ENCODE measurements around the gene MED12.

The MED12 gene

GRCh38 chrX:71107762-71108360 is 10.5 kb upstream of the MED12 start:
- DNase-seq: no peak

GRCh38 chrX:71109051-71109450 is 9.3 kb upstream of the MED12 start:
- no peak for DNase-seq

- no peak for DNase-seq
Measured at GRCh38 chrX:71111141-71111843, 7.1 kb upstream of the MED12 start, which contains the start of gene IL2RG. IL2RG (minus strand) TSS chrX:71111577; CDS start chrX:71111539, 38 bp downstream.

GRCh38 chrX:71111921-71112431 is 6.4 kb upstream of the MED12 start:
- no peak for DNase-seq

GRCh38 chrX:71117358-71117757 is 1.0 kb upstream of the MED12 start:
- no peak for DNase-seq

GRCh38 chrX:71118985-71119535 is 664 bp downstream of the MED12 start:
- DNase-seq: no peak

- no peak for DNase-seq
Measured at GRCh38 chrX:71128166-71128833, 9.9 kb downstream of the MED12 start.

GRCh38 chrX:71128915-71129765 is 10.7 kb downstream of the MED12 start:
- DNase-seq: peak; percentile 21

- no peak for DNase-seq
Measured at GRCh38 chrX:71131510-71131909, 13.1 kb downstream of the MED12 start.

GRCh38 chrX:71140440-71140839 is 22.0 kb downstream of the MED12 start:
- no peak for DNase-seq

- no peak for DNase-seq
Measured at GRCh38 chrX:71143508-71143907, 25.1 kb downstream of the MED12 start.

GRCh38 chrX:71144651-71145050 is 26.3 kb downstream of the MED12 start, which contains the start of gene NLGN3:
NLGN3 (plus strand) TSS chrX:71144841; CDS start chrX:71147750, 2,909 bp downstream.
- no peak for DNase-seq

- no peak for DNase-seq
Measured at GRCh38 chrX:71147496-71148277, 29.3 kb downstream of the MED12 start.

- DNase-seq: no peak
Measured at GRCh38 chrX:71148278-71148663, 29.9 kb downstream of the MED12 start.

- DNase-seq: no peak
Measured at GRCh38 chrX:71151366-71151765, 33.0 kb downstream of the MED12 start.

GRCh38 chrX:71154196-71154595 is 35.8 kb downstream of the MED12 start:
- no peak for DNase-seq

- DNase-seq: no peak
Measured at GRCh38 chrX:71154641-71155040, 36.2 kb downstream of the MED12 start.

GRCh38 chrX:71158603-71159002 is 40.2 kb downstream of the MED12 start:
- no peak for DNase-seq

GRCh38 chrX:71159335-71159734 is 40.9 kb downstream of the MED12 start:
- no peak for DNase-seq

- DNase-seq: no peak
Measured at GRCh38 chrX:71160475-71160874, 42.1 kb downstream of the MED12 start.

- no peak for DNase-seq
Measured at GRCh38 chrX:71162981-71163380, 44.6 kb downstream of the MED12 start.

GRCh38 chrX:71164071-71164470 is 45.7 kb downstream of the MED12 start:
- no peak for DNase-seq
